ENCODE measurements around the gene CDC25B. TPM values are rescaled to one million over a fixed set of nuclear protein-coding genes. Genes with fewer than 3 reads are reported as not detected.

The CDC25B gene
- total and polyA plus RNA-seq, 2 of the 8 experiments (the other 6 are each of a cell fraction or from before 2014, with no cell fraction given) = 21.7 to 31.2 TPM

DNA sequence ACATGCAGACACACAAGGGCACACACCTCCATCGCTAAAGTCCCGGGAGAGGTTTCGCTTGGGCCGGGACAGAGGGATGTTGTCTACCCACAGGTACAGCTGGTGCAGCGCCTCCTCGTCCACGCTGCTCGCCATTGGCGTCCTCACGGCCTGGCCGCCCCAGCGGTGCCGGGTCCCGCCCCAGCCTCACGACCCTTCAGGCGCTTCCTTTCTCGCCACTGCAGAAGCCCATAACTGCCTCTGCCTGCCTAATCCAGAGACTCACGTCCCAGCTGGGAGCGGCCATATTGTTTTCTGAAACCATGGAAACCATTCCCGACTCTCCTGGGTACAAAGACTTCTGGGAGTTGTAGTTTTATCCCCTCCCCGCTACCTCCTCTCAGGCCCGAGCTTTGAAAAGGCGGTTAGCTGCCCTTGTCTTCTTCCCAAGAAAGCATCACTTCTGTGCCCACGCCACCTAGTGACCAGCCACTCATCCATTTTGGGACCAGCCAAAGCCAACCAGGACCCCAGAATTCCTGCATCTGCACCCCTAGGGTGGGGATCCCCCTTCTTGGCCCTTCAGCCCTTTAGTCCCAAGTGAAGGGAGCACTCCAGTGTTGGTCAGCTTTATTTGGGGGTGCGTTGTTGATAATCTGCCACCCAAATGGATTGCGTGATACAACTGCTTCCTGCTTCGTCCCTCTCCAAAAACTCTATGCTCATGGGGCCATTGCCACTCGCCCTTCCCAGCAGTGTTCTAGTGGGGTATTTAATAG lies 14.8 kb upstream of the CDC25B start, which contains the start of gene SPEF1 (continued):
- 0 out of 4 replicates have a peak, but pooled peaks of 1 of the 2 experiments have one; percentile 71 for TF ChIP-seq HDAC2 (IDR thresholded peaks at IDR 0.05; ENCODE audit: borderline replicate concordance in 1 of 2, low read depth in 2 of 2, low read length in 2 of 2)
- no peak for TF ChIP-seq TBP (IDR thresholded peaks at IDR 0.05; ENCODE audit: low read depth, low read length)
- TF ChIP-seq RBBP5 (IDR thresholded peaks at IDR 0.05; ENCODE audit: borderline replicate concordance, low read depth, low read length) = no peak
- TF ChIP-seq ASH2L (IDR thresholded peaks at IDR 0.05; ENCODE audit: low read length) = peak; percentile 24
- TF ChIP-seq TAF1 (IDR thresholded peaks at IDR 0.05; ENCODE audit: low read depth, low read length) = 0 out of 2 replicates have a peak, but pooled peaks have one; percentile 25
- no peak for TF ChIP-seq KDM1A (IDR thresholded peaks at IDR 0.05; ENCODE audit: borderline replicate concordance, low read length)
- no peak for TF ChIP-seq SUZ12 (IDR thresholded peaks at IDR 0.05; ENCODE audit: low read length)
- no peak for TF ChIP-seq NRF1 (IDR thresholded peaks at IDR 0.05; ENCODE audit: low read depth, low read length)
- no peak for TF ChIP-seq SP1 (IDR thresholded peaks at IDR 0.05; ENCODE audit: low read depth, low read length)
- TF ChIP-seq, protein P1, sequence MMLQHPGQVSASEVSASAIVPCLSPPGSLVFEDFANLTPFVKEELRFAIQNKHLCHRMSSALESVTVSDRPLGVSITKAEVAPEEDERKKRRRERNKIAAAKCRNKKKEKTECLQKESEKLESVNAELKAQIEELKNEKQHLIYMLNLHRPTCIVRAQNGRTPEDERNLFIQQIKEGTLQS (IDR thresholded peaks at IDR 0.05; ENCODE audit: insufficient read depth, low read depth, low read length) = no peak
- peak; percentile 95 for TF ChIP-seq SAP30 (IDR thresholded peaks at IDR 0.05; ENCODE audit: insufficient read depth, insufficient replicate concordance, low read length)
- no peak for TF ChIP-seq EGR1 (IDR thresholded peaks at IDR 0.05; ENCODE audit: borderline replicate concordance, low read depth, low read length)
- no peak for TF ChIP-seq FOSL1 (IDR thresholded peaks at IDR 0.05; ENCODE audit: insufficient read depth, low read depth, low read length)
- no peak for TF ChIP-seq RNF2 (IDR thresholded peaks at IDR 0.05; ENCODE audit: borderline replicate concordance, low read depth, low read length, missing control alignments, poor library complexity, severe bottlenecking)
- TF ChIP-seq PHF8 (conservative IDR thresholded peaks at IDR 0.05; ENCODE audit: low read depth, low read length) = no peak
- TF ChIP-seq GABPA (IDR thresholded peaks at IDR 0.05; ENCODE audit: borderline replicate concordance, insufficient read depth, low read length) = no peak
- TF ChIP-seq GTF2F1 (IDR thresholded peaks at IDR 0.05; ENCODE audit: borderline replicate concordance, low read depth, low read length) = no peak
- TF ChIP-seq, protein P2, sequence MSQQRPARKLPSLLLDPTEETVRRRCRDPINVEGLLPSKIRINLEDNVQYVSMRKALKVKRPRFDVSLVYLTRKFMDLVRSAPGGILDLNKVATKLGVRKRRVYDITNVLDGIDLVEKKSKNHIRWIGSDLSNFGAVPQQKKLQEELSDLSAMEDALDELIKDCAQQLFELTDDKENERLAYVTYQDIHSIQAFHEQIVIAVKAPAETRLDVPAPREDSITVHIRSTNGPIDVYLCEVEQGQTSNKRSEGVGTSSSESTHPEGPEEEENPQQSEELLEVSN (IDR thresholded peaks at IDR 0.05) = no peak

Data from H1 (cell line).